SK-N-SH (cell line): ENCODE results near the gene CSRNP3. TPM values are rescaled to one million over a fixed set of nuclear protein-coding genes. Genes with fewer than 3 reads are reported as not detected.

Experiments
- CTCF ChIA-PET: fragments of 300-600, 350-600 bp; formaldehyde crosslinking; extraction: SDS; loops from one replicate; lab custom pipeline; 2021; lab: Yijun Ruan, JAX
- POLR2A ChIA-PET: fragments of 350-600 bp; sonication (Branson Sonifier 250); formaldehyde crosslinking; extraction: SDS; loops from one replicate; lab custom pipeline; 2020; ENCODE audit warnings: antibody characterized with exemption, inconsistent platforms; lab: Yijun Ruan, JAX
- DNase-seq: peaks from one replicate; pipeline ENCODE4 v3.0.0; 2012
- H2AFZ ChIP-seq: fragments of 200-600 bp; sonication (generic); 2 replicates; pipeline ENCODE4 v1.8.1; 2016; ENCODE audit warnings: antibody characterized with exemption, mild to moderate bottlenecking, low read depth
- H3F3A ChIP-seq: fragments of 200-600 bp; sonication (generic); replicated peaks from 2 replicates; pipeline ENCODE3; 2016; ENCODE audit warnings: antibody characterized with exemption, mild to moderate bottlenecking; ENCODE audit not compliant: insufficient read depth
- H3K27ac ChIP-seq, 2 experiments: fragments of 200-500 bp in 1 of 2; fragments of 200-600 bp in 1 of 2; sonication (Bioruptor generic) in 1 of 2; sonication (generic), shearing (Covaris generic) in 1 of 2; 2 replicates each; pipeline versions ENCODE4 v1.5.1 to v1.6.1; 2014 to 2016; ENCODE audit warnings: low read depth in 2 of 2, inconsistent platforms in 1 of 2, low read length in 1 of 2, mild to moderate bottlenecking in 1 of 2, mixed read lengths in 1 of 2
- H3K27me3 ChIP-seq: fragments of 200-600 bp; sonication (generic), shearing (Covaris generic); 2 replicates; pipeline ENCODE4 v1.6.1; 2016; ENCODE audit warnings: mixed run types; ENCODE audit not compliant: insufficient read depth
- H3K36me3 ChIP-seq, 2 experiments: fragments of 200-500 bp in 1 of 2; fragments of 200-600 bp in 1 of 2; sonication (Bioruptor generic) in 1 of 2; sonication (generic) in 1 of 2; replicated peaks in 1 of 2; 2 replicates each; pipeline versions ENCODE3 to v1.5.1; 2014 to 2016; ENCODE audit warnings: low read length in 1 of 2, mild to moderate bottlenecking in 1 of 2; ENCODE audit not compliant: insufficient read depth in 2 of 2, control insufficient read depth in 1 of 2
- H3K4me1 ChIP-seq, 2 experiments: fragments of 200-500 bp in 1 of 2; fragments of 200-600 bp in 1 of 2; sonication (Bioruptor generic) in 1 of 2; sonication (generic), shearing (Covaris generic) in 1 of 2; 2 replicates each; pipeline versions ENCODE4 v1.5.1 to v1.6.1; 2014 to 2016; ENCODE audit warnings: low read depth in 1 of 2, low read length in 1 of 2, mixed run types in 1 of 2; ENCODE audit not compliant: insufficient read depth in 2 of 2, control insufficient read depth in 1 of 2
- H3K4me2 ChIP-seq: fragments of 200-600 bp; sonication (generic), shearing (Covaris generic); 2 replicates; pipeline ENCODE4 v1.6.1; 2017; ENCODE audit warnings: mixed run types
- H3K4me3 ChIP-seq, 2 experiments: fragments of 200-500 bp in 1 of 2; fragments of 200-600 bp in 1 of 2; sonication (Bioruptor generic) in 1 of 2; sonication (generic), shearing (Covaris generic) in 1 of 2; 2 replicates each; pipeline versions ENCODE4 v1.5.1 to v1.8.1; 2014 to 2016; ENCODE audit warnings: low read depth in 2 of 2, inconsistent platforms in 1 of 2, low read length in 1 of 2, mild to moderate bottlenecking in 1 of 2, mixed read lengths in 1 of 2, moderate library complexity in 1 of 2
- H3K79me2 ChIP-seq: fragments of 200-600 bp; sonication (generic); 2 replicates; pipeline ENCODE4 v1.8.1; 2017; ENCODE audit warnings: mild to moderate bottlenecking; ENCODE audit not compliant: insufficient read depth
- H3K9ac ChIP-seq: fragments of 200-600 bp; sonication (generic); 2 replicates; pipeline ENCODE4 v1.6.1; 2017; ENCODE audit warnings: mixed run types
- H3K9me2 ChIP-seq: fragments of 200-600 bp; sonication (generic); 2 replicates; pipeline ENCODE4 v1.6.1; 2017; ENCODE audit warnings: mixed run types
- H3K9me3 ChIP-seq: fragments of 200-600 bp; sonication (generic); 2 replicates; pipeline ENCODE4 v1.6.1; 2017; ENCODE audit warnings: mixed run types, mild to moderate bottlenecking, moderate library complexity
- H4K20me1 ChIP-seq: fragments of 200-600 bp; sonication (generic); 2 replicates; pipeline ENCODE4 v1.6.1; 2017; ENCODE audit warnings: mild to moderate bottlenecking, mixed run types; ENCODE audit not compliant: insufficient read depth
- ELF1 ChIP-seq: IDR thresholded peaks from 2 replicates; pipeline ENCODE4 v1.4.0; 2012
- EP300 ChIP-seq, 2 experiments: IDR thresholded peaks; 2 replicates each; pipeline versions ENCODE4 v1.4.0 to v1.6.1; 2012; ENCODE audit warnings: borderline replicate concordance in 1 of 2, low read depth in 1 of 2, low read length in 1 of 2
- EZH2phosphoT487 ChIP-seq: fragments of 200-600 bp; sonication (generic); IDR thresholded peaks from 2 replicates; pipeline ENCODE4 v1.6.1; 2017; ENCODE audit warnings: low read depth, mixed run types, mild to moderate bottlenecking, antibody characterized with exemption, moderate library complexity, borderline replicate concordance
- GABPA ChIP-seq: IDR thresholded peaks from 2 replicates; pipeline ENCODE4 v1.4.0; 2012; ENCODE audit warnings: low read depth, mild to moderate bottlenecking
- GATA2 ChIP-seq: sonication (generic); formaldehyde crosslinking; IDR thresholded peaks from 2 replicates; pipeline ENCODE4 v1.5.0; 2020; ENCODE audit warnings: mild to moderate bottlenecking, missing genetic modification reagents
- IRF3 ChIP-seq: fragments of 150-350 bp; IDR thresholded peaks from 2 replicates; pipeline ENCODE4 v1.6.1; 2016; ENCODE audit warnings: mild to moderate bottlenecking, low read depth, low read length
- JUND ChIP-seq: IDR thresholded peaks from 2 replicates; pipeline ENCODE4 v1.4.0; 2012
- MEF2A ChIP-seq: IDR thresholded peaks from 2 replicates; pipeline ENCODE4 v1.4.0; 2012; ENCODE audit warnings: low read depth, borderline replicate concordance
- MXI1 ChIP-seq: IDR thresholded peaks from 2 replicates; pipeline ENCODE4 v1.6.1; 2012; ENCODE audit warnings: mild to moderate bottlenecking, low read depth, low read length, improper control_type of control experiment
- NFIC ChIP-seq: IDR thresholded peaks from 2 replicates; pipeline ENCODE4 v1.4.0; 2012; ENCODE audit warnings: borderline replicate concordance
- NRF1 ChIP-seq: IDR thresholded peaks from 2 replicates; pipeline ENCODE4 v1.6.1; 2012; ENCODE audit warnings: low read depth, mild to moderate bottlenecking, low read length
- POLR2AphosphoS5 ChIP-seq: IDR thresholded peaks from 2 replicates; pipeline ENCODE4 v1.6.1; 2012; ENCODE audit warnings: low read depth, low read length
- RCOR1 ChIP-seq: fragments of 150-350 bp; IDR thresholded peaks from 2 replicates; pipeline ENCODE4 v1.6.1; 2017; ENCODE audit warnings: antibody characterized with exemption, low read length
- RFX5 ChIP-seq: IDR thresholded peaks from 2 replicates; pipeline ENCODE4 v1.6.1; 2012; ENCODE audit warnings: mild to moderate bottlenecking, improper control_type of control experiment, low read length
- RXRA ChIP-seq: IDR thresholded peaks from 2 replicates; pipeline ENCODE4 v1.4.0; 2012; ENCODE audit warnings: low read depth, mild to moderate bottlenecking, borderline replicate concordance
- SIN3A ChIP-seq: IDR thresholded peaks from 2 replicates; pipeline ENCODE4 v1.6.1; 2012; ENCODE audit warnings: low read depth, mild to moderate bottlenecking, low read length, moderate library complexity, borderline replicate concordance
- SMC3 ChIP-seq: IDR thresholded peaks from 2 replicates; pipeline ENCODE4 v1.6.1; 2012; ENCODE audit warnings: low read depth, low read length, improper control_type of control experiment
- TEAD4 ChIP-seq: IDR thresholded peaks from 2 replicates; pipeline ENCODE4 v1.4.0; 2012; ENCODE audit warnings: mild to moderate bottlenecking, borderline replicate concordance; ENCODE audit not compliant: insufficient read depth
- WGBS: methylation state at CpG from one replicate; pipeline ENCODE4 v1.1.6; 2017; ENCODE audit warnings: low lambda C conversion rate; 5-methylcytosine and 5-hydroxymethylcytosine counted together
- polyA plus RNA-seq, 3 experiments: library from polyadenylated mRNA; depleted of rRNA; stranded (reverse); fragments of >200 nt; gene quantifications; 2 replicates each; pipeline ENCODE4 v1.2.3, GENCODE V29; 2012
- TF ChIP-seq, protein P1 (sequence below): IDR thresholded peaks from 2 replicates; pipeline ENCODE4 v1.4.0; 2012; ENCODE audit warnings: low read depth, borderline replicate concordance
- TF ChIP-seq, protein P2 (sequence below): IDR thresholded peaks from 2 replicates; pipeline ENCODE4; 2012
- TF ChIP-seq, protein P3 (sequence below): IDR thresholded peaks from 2 replicates; pipeline ENCODE4 v1.6.1; 2012; ENCODE audit warnings: mild to moderate bottlenecking, low read depth, low read length, moderate library complexity
- TF ChIP-seq, protein P4 (sequence below): IDR thresholded peaks from 2 replicates; pipeline ENCODE4 v1.4.0; 2012; ENCODE audit warnings: low read depth
- TF ChIP-seq, protein P5 (sequence below): fragments of 150-350 bp; IDR thresholded peaks from 2 replicates; pipeline ENCODE4 v1.6.1; 2017; ENCODE audit warnings: antibody characterized with exemption, low read length, low read depth, borderline replicate concordance

Gene CSRNP3
- polyA plus RNA-seq, 1 of the 3 experiments (the other 2 are of a cell fraction), result 1.0 TPM

- TF ChIP-seq, protein P1, sequence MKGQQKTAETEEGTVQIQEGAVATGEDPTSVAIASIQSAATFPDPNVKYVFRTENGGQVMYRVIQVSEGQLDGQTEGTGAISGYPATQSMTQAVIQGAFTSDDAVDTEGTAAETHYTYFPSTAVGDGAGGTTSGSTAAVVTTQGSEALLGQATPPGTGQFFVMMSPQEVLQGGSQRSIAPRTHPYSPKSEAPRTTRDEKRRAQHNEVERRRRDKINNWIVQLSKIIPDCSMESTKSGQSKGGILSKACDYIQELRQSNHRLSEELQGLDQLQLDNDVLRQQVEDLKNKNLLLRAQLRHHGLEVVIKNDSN, result no peak
- TF ChIP-seq TEAD4 (0 out of 2 replicates have a peak, but pooled peaks have one; percentile 38), RCOR1 (no peak), SMC3 (no peak), IRF3 (no peak), NRF1 (no peak)
- TF ChIP-seq, protein P2, sequence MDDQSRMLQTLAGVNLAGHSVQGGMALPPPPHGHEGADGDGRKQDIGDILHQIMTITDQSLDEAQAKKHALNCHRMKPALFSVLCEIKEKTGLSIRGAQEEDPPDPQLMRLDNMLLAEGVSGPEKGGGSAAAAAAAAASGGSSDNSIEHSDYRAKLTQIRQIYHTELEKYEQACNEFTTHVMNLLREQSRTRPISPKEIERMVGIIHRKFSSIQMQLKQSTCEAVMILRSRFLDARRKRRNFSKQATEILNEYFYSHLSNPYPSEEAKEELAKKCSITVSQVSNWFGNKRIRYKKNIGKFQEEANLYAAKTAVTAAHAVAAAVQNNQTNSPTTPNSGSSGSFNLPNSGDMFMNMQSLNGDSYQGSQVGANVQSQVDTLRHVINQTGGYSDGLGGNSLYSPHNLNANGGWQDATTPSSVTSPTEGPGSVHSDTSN, result peak; percentile 70
- TF ChIP-seq, all 33 proteins: peak for 8
Measured at GRCh38 chr2:165571477-165571876, 102.0 kb downstream of the CSRNP3 start (continued).

GRCh38 chr2:165572151-165572550 is 102.7 kb downstream of the CSRNP3 start:
- Histone ChIP-seq H3K9me3 (no peaks in the 10 kb centered on the region), H3K9ac (no peak overlapping the region; the same call in 1 of the 2 replicates), H3K27me3 (no peaks in the 10 kb centered on the region), H3K4me3 (peak overlapping the region; percentile 19 to 28; a peak in 3 of 4 replicates), H2AFZ (peak overlapping the region; percentile 65), H3K27ac (peak overlapping the region; percentile 51 to 95), H3K9me2 (no peaks in the 10 kb centered on the region), H3K36me3 (no peaks in the 10 kb centered on the region), H3F3A (peaks cover 9% of the 10 kb centered on the region), H3K4me1 (peaks cover 12 to 17% of the 10 kb centered on the region in 2 experiments; a peak in 3 of 4 replicates), H3K79me2 (no peaks in the 10 kb centered on the region), H4K20me1 (no peaks in the 10 kb centered on the region), H3K4me2 (peak overlapping the region; percentile 64)
- DNase-seq, result peak; percentile 35
- 13% methylated on average over 3 of the region's 3 CpGs for WGBS
- ChIA-PET CTCF (interaction anchor here (0.6 to 3.8 kb wide), 9 partner anchors 8 to 368 kb away, joined by 3 to 12 read pairs (median 3); partner anchors contain the start of gene SCN3A), POLR2A (interaction anchor here (0.6 to 1.5 kb wide), 5 partner anchors 13 to 166 kb away, joined by 3 read pairs; partner anchors contain the start of gene CSRNP3)
- no peak for TF ChIP-seq IRF3
- no peak for TF ChIP-seq MEF2A
- peak; percentile 97 for TF ChIP-seq MXI1
- TF ChIP-seq ELF1, result no peak
- no peak for TF ChIP-seq JUND
- peak; percentile 37; the same call in 1 of the 2 replicates for TF ChIP-seq POLR2AphosphoS5
- TF ChIP-seq, protein P3, sequence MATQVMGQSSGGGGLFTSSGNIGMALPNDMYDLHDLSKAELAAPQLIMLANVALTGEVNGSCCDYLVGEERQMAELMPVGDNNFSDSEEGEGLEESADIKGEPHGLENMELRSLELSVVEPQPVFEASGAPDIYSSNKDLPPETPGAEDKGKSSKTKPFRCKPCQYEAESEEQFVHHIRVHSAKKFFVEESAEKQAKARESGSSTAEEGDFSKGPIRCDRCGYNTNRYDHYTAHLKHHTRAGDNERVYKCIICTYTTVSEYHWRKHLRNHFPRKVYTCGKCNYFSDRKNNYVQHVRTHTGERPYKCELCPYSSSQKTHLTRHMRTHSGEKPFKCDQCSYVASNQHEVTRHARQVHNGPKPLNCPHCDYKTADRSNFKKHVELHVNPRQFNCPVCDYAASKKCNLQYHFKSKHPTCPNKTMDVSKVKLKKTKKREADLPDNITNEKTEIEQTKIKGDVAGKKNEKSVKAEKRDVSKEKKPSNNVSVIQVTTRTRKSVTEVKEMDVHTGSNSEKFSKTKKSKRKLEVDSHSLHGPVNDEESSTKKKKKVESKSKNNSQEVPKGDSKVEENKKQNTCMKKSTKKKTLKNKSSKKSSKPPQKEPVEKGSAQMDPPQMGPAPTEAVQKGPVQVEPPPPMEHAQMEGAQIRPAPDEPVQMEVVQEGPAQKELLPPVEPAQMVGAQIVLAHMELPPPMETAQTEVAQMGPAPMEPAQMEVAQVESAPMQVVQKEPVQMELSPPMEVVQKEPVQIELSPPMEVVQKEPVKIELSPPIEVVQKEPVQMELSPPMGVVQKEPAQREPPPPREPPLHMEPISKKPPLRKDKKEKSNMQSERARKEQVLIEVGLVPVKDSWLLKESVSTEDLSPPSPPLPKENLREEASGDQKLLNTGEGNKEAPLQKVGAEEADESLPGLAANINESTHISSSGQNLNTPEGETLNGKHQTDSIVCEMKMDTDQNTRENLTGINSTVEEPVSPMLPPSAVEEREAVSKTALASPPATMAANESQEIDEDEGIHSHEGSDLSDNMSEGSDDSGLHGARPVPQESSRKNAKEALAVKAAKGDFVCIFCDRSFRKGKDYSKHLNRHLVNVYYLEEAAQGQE, result no peak
- TF ChIP-seq, protein P4, sequence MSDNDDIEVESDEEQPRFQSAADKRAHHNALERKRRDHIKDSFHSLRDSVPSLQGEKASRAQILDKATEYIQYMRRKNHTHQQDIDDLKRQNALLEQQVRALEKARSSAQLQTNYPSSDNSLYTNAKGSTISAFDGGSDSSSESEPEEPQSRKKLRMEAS, result peak; percentile 37; the same call in 1 of the 2 replicates
- no peak for TF ChIP-seq RFX5
- TF ChIP-seq RXRA, result no peak
- TF ChIP-seq GABPA, result no peak
- TF ChIP-seq, protein P5, sequence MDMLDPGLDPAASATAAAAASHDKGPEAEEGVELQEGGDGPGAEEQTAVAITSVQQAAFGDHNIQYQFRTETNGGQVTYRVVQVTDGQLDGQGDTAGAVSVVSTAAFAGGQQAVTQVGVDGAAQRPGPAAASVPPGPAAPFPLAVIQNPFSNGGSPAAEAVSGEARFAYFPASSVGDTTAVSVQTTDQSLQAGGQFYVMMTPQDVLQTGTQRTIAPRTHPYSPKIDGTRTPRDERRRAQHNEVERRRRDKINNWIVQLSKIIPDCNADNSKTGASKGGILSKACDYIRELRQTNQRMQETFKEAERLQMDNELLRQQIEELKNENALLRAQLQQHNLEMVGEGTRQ, result no peak
- TF ChIP-seq GATA2 (CRISPR knock-in tag), result peak; percentile 32; the same call in 1 of the 2 replicates
- no peak for TF ChIP-seq SIN3A
- TF ChIP-seq EP300 (IDR thresholded peaks at IDR 0.05; ENCODE audit: borderline replicate concordance in 1 of 2, low read depth in 1 of 2, low read length in 1 of 2), result peak in 1 of 2 experiments; percentile 37; a peak in 1 of 4 replicates
- no peak for TF ChIP-seq NFIC
- TF ChIP-seq EZH2phosphoT487, result no peak
